ENCODE measurements around the gene SIGMAR1.
A peak's percentile ranks its signal among the peaks of the same experiment; 100 is the strongest.

SIGMAR1 gene

DNA sequence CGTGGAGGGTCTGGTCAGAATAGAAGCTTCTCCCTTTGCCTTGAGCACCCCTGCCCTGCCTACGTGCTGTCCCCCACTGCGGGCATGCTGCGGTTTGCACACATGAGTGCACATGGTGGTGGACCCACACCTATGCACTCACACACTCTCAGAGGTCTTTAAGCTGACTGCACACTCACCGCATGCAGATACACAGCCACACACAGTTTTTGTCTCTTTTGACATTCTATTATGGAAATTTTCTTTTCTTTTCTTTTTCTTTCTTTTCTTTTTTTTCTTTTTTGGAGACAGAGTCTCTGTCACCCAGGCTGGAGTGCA, 8.1 kb downstream of the SIGMAR1 start:
- no peak for DNase-seq

DNA sequence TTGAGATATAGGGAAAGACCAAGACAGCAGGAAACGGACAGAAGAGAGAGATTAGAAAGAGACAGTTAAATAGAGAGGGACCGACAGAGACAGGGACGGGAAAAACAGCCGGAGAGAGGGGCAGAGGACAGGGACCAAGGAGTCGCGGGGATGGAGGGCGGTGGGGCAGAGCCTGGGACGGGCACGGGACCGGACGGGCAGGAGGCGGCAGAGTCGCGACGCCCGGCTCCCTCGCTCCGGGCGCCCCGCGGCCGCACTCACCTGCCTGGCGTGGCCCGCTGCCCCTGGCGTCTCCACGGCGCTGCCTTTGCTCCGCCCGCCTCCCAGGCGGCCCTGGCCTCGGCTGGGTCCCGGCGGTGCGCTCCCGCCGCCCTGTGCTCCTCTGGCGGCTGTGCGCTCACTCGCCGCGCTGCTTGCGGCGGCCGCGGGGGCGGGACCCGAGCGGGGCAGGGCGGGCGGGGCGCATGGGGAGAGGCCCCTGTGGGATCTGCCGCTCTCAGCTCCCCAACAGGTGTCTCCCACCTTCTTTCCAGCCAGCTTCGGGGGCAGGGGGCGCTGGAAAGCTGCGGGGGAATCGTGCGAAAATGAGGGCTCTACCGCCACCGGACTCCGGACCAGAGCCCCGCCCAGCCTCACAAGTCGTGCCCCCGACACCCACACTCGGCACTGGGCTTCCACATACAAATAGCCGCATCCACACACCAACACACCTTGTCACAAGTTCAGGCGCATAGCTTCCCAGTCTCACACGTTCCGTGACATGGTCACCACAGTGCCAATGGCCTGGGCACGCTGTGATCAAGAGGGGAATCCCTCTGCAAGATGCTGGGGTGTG, 8.7 kb downstream of the SIGMAR1 start, which contains the start of gene ARID3C:
Gene ARID3C (minus strand): TSS at position 411 of the 835 bp plus-strand sequence. CDS start 1,052 bp downstream, outside the sequence.
- DNase-seq = no peak

- DNase-seq = no peak
Measured at GRCh38 chr9:34627716-34628655, 9.6 kb downstream of the SIGMAR1 start.

DNA sequence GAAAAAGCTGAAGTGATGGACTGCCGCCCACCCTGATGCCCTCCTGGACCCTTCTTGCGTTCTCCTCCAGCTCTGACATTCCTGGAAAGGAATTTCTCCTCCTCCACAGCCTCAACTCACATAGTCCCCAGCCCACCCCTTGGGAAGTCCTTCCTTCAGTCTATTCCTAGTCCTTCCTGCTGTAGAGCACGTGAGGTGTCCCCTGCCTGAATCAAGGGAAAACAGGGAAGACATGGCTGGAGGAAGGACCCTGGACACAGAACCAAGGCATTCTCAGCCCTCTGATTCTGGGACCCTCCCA, 12.5 kb downstream of the SIGMAR1 start:
- no peak for DNase-seq

GRCh38 chr9:34624475-34625185, 13.0 kb downstream of the SIGMAR1 start:
- no peak for DNase-seq

DNA sequence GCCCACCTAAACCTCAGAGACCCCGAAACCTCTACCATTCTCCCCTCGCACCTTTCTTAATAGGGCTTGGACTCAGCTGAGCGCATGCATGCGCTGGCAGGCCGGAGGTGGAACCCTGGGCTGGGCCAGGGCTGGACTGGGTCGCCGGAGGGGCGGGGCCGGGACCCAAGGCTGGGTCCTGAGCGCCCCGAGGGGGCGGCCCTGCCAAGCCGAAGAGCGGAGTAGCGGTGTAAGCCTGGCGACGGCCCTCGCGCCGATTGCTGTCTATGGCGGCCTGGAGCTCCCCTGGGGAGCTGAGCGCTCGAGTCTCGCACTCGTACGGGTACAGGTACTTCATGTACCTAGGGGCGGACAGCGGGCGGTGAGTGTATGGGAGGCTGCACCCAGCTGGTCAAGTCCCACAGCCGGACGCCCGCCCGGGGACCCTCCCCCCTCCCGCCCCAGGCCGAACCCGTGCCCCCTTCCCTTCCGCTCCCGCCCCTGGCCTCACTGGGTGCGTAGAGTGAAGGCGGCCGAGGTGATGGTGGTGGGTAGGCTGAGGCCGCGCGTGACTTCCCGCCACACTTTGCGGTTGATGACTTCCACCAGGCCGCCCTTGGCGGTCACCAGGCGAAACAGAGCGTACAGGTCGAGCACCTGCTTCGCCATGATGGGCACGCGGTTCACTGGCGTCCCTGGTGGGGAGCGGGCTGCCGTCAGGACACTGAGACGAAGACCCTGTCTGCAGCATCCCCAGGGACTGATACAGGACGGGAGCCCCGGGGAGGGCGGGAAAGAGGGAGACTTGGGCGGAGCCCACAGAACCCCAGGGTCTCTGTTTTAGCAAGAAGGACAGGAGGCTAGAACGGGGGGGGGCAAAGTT, 14.0 kb downstream of the SIGMAR1 start:
- DNase-seq = no peak

DNA sequence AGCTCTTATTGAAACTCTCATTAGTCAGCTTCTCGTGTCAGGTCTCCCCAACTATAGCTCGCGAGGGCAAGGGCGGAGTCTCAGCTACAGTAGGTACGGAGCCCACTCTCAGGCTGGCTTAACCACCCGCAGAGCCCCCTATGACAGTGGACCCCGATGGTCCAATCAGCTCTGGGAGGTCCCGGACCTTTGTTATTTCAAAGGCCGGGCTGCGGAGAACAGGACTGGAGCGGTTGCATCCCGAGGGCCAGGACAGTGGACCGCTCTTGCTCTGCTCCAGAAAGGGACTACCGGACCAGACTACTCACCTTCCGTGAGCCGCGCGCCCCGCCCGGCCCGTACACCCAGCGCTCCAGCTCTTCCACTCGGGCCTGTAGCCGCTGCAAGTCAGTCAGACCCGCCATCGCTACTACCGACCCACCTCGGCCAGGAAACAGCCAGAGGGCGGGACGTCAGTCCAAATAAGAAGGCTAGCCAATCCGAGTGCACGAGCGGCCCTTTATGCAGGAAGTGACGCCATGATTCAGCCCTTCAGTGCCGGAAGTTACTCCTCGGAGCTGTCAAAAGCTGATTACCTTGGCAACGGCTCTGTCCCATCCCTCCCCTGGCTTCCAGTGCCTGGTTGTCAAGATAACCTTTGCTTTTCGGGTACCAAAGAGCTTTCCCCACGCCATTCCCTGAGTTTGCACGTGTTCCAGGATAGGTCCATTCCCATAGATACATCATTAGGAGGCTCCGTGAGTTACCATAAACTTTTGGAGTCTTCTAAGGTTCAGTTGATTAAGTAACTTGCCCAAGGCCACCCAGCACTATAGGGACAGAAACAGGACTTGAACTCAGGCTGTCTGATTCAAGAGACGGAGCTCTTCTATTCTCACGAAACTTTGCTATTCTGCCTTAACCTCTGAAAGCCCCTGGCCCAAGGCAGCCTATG, 17.3 kb downstream of the SIGMAR1 start, which contains the start of gene DCTN3:
Gene DCTN3 (minus strand): TSS at position 435 of the 934 bp plus-strand sequence. CDS start 31 bp downstream, at position 404.
- DNase-seq = peak; percentile 85

GRCh38 chr9:34615132-34615531, 22.5 kb downstream of the SIGMAR1 start:
- DNase-seq = no peak

- peak; percentile 48 for DNase-seq
Measured at GRCh38 chr9:34612788-34613390, 24.7 kb downstream of the SIGMAR1 start.

- peak; percentile 72 for DNase-seq
Measured at GRCh38 chr9:34611811-34612787, 25.5 kb downstream of the SIGMAR1 start, which contains the start of gene RPP25L. Gene RPP25L, minus strand, starts transcription at chr9:34612097. Its CDS starts 801 bp downstream, at chr9:34611296.

GRCh38 chr9:34611251-34611810, 26.3 kb downstream of the SIGMAR1 start:
- DNase-seq = no peak

DNA sequence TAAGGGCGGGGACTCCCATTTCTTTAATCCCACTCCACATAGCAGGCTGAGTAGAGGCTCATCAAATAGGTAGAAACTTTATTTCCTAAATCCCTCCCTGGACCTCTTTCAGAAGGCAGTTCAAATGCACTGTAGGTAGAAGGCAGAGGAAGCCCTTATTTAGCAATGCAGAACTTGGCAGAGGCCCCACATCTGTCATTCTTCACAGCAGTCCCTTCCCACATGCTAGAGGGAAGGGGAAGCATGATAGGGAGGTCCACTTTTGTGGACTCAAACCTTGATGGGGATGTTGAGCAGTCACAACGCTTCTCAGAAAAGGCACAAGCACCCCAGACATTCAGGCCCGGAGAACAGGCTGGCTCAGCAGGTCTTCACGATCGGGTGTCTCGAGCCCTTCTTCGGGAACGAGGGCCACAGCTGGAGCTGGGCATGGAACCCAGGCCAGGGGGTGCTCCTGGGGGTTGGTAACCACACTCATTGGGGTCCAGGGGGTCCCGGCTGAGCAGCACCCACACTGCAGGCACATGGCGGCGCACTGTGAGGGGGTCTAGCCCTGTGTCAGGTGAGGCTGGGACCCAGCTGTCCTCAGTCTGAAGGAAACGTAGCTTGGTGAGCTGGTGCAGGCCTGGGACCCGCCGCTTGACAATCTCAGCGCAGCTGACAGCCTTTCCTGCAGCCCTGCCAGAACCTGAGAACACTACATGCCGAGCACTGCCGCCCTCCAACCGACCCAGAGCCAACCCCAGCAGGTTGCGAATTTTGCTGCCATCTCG, 27.0 kb downstream of the SIGMAR1 start:
- no peak for DNase-seq

DNA sequence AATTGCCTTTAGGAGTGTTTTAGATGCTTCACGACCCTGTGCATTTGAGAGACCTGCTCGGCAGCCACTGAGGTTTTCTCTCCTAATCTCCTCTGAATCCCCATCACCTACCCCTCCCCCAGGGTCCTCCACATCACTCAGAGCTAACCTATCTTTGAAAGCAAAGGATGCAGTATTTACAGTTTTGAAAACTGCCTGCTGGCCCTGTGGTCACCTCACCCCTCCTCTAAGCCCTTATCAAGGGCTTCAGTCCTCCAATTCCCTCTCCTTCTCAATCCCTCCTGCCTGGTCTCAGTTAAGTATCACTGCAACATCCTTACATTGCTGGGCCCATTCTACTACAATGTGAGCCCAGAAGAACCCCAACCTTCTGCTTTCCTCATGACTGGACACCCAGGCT, 30.3 kb downstream of the SIGMAR1 start:
- DNase-seq = no peak

DNA sequence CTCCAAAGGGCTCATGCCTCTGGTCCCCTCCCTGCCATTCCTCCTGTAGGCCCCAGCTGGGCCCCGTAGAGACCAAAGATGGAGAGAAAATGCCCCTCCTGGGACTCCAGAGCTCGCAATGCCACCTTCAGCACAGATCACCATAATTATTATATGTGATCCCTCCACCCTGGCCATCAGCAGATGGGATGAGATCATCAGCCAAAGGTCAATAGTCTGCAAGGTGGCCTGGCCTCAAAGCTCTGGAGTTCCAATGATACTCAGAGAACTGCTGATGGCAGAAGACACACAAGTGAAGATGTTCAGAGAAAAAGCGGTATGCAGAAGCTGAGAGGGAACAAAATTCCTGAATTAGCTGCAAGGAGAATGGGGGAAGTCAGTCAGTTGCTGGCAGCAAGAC, 30.7 kb downstream of the SIGMAR1 start:
- DNase-seq = no peak

- DNase-seq = no peak
Measured at GRCh38 chr9:34606190-34606589, 31.4 kb downstream of the SIGMAR1 start.

GRCh38 chr9:34603610-34604231, 33.9 kb downstream of the SIGMAR1 start:
- DNase-seq = peak; percentile 66

- no peak for DNase-seq
Measured at GRCh38 chr9:34601937-34602573, 35.5 kb downstream of the SIGMAR1 start.
